GM18873 (cell line): Measurements from ENCODE around the gene KCNJ1.
A peak's percentile ranks its signal among the peaks of the same experiment; 100 is the strongest.

Experiments used
- ATAC-seq: cut with Tn5 transposase; IDR thresholded peaks from one replicate; pipeline ENCODE4 v1.9.1; 2021; ENCODE audit warnings: mild to moderate bottlenecking, moderate library complexity, moderate number of reproducible peaks; ENCODE audit not compliant: unreplicated experiment, low FRiP score

The KCNJ1 gene

DNA sequence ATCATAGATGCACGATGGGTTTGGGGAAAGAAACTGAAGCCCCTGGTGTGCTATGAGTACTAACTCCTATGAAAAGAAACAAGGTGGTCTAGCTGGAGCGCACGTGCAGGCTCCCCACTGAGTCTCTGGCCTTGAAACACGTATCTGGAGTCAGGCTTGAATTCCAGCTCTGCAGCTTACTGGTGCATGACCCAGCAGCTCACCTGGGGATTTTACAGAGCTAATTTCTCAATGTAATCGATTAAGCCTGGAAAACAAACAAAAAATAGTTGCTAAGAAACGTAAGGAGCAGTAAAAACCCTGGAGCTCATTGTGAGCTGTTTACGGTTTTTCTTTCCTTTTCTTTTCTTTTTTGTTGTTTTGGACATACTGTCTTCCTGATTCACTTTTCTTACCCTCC lies 12.3 kb downstream of the KCNJ1 start:
- ATAC-seq, result no peak

GRCh38 chr11:128853559-128853958 lies 13.5 kb downstream of the KCNJ1 start:
- no peak for ATAC-seq

DNA sequence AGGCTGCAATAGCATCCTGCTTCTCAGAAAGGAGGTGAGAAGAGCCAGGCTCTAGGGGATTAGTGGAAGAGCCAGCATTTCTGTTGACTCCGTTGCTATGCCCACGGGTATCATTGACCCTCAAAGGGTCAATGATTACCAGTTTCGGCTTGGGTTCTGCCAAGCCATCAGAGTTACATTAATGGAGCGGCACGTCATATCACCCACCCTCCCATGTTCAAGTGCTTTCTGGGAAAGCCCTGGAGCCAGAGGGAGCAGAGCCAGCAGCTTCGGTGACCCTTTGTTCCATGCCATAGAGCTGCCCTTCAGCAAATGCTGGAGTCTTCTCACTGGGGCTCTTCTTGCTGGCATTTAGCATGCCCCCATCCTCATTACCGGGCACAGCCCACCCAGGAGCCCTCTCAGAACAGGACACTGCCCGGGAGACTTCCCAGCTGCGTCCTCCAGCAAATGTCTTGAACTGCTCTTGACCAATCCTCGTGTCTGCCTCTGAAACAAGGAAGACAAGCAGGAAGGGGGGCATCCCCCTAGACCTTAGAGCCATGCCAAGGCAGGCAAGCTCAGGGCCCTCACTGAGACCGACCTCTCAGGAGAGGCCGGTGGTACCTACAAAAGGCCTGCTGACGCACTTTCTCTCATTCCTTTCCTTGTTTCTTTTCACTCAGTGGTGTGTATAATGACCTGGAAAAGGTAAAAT lies 14.6 kb downstream of the KCNJ1 start:
- no peak for ATAC-seq

DNA sequence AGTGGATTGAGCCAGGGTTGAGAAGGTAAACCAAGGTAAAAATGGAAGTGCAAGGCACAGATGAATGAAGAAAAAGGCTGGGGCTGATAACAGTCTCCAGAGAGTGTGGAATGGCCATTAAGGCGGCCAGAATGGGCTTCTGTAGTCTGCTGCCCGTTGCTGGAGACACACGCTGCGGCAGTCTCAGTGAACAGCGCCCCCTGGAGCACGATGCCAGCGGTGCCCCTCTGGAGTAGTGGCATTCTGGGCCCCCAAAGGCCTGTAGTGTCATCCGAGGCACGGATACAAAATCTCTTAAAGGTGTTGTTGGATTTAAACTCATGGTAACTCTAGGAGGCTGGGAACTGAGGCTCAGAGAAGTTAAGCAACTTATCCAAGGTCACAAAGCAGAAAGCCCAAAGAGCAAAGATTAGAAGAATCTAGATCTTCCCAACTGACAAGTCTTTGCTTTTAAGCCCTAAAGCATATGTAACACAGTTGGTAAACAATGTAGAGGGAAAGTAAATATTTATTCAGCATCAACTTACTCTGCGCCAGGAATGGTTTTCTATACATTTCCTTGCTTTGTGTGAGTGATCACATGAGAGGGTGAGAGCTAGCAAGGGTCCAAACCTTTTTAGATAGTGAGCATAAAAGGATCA lies 18.2 kb downstream of the KCNJ1 start:
- peak; percentile 67 for ATAC-seq

GRCh38 chr11:128846985-128847384 lies 20.1 kb downstream of the KCNJ1 start:
- no peak for ATAC-seq

DNA sequence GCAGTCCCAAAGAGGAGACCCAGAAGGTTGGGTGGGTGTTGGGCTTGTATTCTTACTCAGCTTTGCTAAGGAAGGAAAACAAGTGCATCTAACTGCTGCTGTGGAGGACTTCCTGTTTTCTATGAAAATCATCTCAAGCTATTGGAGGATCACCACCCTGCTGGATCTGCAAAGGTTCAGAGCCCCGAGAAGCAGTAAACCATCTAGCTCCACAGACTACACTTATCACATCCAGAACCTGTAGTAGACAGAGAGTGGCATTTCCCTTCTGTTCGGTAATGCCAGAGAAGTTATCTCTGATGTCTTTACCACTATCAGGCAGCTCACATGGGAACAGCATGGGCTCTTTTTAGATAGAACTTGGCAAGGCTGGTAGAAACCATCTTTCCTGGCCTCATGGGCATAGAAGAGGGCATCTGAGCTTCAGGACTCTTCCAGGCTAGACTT lies 21.7 kb downstream of the KCNJ1 start:
- ATAC-seq, result no peak

DNA sequence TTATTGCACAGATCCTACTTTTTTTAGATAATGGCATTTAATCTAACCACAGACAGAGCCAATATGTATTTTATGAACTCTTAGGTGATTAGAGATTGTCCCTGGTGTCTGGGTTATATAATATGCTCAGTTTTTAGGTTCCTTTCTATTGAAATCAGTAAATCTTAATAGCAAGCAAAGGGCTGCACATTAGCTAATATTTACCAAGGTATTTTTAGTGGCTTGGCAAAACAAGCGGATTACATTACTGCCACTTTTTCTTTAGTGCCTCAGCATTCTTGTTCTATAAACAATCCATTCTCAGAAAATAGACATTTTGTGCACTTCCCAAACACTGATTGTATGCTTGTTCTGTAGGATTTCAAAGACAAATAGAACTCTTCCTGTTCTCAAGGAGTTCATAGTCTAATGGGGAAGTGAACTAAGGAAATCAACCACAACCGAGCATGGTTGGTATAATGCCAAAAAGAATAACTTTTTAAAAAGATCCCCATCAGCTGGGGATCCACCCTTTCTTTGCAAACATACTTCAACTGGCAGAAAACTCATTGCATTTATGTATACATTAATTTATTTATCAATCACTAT lies 23.8 kb downstream of the KCNJ1 start:
- no peak for ATAC-seq

DNA sequence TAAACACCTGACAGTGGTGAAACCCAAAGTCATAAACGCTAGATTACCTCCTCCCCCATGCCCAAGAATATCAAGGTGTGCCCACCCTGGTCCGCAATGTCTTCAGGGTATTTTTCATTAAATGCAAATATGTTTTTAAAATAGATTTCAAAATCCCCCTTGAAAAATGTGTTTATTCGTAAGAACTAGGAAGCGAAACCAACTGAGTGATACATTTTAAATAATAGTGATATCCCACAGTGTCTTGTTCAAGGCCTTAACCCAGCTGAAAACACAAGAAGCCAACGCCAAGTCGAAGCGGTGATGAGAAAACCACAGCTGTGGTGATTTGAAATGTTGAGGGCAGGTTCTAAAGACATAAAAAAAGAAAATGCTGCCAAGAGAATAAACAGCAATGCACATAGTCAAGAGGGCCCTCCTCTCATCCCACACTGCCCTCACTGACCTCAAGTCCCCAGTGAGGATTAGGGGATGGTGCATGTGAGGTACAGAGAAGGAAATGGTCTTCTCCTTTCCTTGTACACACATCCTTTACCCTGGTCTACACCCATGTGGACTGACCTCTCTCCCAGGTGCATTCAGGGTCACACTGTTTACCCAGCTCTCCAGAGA lies 25.5 kb downstream of the KCNJ1 start:
- no peak for ATAC-seq

DNA sequence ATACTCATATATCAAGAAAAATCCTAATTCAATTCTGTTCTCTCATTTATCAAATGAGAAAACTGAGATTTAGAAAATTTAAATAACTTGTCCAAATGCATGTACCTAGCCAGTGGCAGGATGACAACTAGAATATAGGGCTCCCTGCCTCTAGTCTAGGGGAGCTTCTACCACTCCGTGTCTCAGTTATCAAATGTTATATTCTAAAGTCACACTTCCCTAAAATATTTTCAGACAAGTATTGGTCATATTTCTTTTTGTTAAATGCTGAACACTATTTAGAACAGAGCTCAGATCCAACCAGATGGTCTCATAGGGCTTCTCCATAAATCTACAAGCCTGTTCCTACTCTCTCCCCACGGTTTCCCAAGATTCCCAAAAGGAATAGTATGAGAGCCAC lies 26.3 kb downstream of the KCNJ1 start:
- no peak for ATAC-seq

GRCh38 chr11:128840137-128840536 lies 27.0 kb downstream of the KCNJ1 start:
- ATAC-seq, result no peak

GRCh38 chr11:128839081-128839480 lies 28.0 kb downstream of the KCNJ1 start:
- no peak for ATAC-seq

DNA sequence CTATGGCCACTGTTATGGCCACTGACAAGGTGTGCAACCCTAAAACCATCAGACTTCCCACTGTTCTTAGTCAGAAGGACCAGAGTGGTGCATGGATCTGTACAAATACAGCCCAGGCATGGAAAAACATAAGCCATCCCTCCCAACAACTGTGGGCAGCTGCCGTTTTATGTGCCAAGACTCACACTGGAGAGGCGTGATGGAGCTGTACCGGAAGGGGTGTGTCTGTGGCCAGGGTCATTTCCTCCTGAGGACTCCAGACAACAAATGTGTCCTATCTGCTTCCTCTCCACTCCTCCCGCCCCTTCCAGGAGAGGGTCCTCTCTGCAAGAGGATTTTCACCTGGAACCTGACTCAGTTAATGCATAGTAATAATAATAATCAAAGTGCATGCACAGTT lies 29.5 kb downstream of the KCNJ1 start:
- ATAC-seq, result no peak

GRCh38 chr11:128835741-128836430 lies 31.2 kb downstream of the KCNJ1 start:
- no peak for ATAC-seq

- no peak for ATAC-seq
These were observed 32.9 kb downstream of the KCNJ1 start for GRCh38 chr11:128834157-128834556.

- no peak for ATAC-seq
These were observed 35.0 kb downstream of the KCNJ1 start for GRCh38 chr11:128832121-128832497.

GRCh38 chr11:128831174-128832120 lies 35.6 kb downstream of the KCNJ1 start:
- peak; percentile 65 for ATAC-seq

DNA sequence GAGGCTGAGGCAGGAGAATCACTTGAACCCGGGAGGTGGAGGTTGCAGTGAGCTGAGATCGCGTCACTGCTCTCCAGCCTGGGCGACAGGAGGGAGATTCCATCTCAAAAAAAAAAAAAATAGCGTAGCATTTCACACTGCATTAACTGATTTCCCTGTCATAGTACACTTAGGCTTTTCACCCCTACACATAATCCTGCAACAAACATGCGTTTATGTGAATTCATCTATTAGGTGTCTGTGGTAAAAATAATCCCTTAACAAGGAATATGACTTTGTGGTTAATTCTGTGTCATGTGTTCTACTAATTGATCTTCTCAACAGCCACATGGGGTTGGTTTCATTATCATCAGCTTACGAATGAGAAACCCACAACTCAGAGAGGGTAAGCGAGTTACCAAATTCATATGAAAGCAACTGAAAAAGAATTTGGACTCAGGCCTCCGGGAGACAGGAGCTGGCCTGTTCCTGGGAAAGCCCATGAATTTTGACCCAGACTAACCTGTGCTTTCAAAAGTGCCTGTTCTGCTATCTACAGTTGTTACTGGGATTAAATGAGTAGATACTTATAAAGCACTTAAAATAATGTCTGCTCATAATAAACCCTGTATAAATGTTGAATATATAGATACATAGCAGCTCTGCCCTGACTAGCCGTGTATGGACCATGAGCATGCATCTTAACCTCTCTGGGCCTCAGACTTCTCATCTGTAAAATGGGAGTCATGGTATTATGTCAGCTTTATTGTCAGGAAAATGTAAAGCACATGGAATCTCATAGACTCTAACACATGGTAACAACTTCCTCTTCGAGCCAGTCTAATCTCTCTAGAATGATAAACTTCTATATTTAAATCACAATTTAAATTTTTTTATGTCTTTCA lies 36.6 kb downstream of the KCNJ1 start:
- ATAC-seq, result peak; percentile 25

DNA sequence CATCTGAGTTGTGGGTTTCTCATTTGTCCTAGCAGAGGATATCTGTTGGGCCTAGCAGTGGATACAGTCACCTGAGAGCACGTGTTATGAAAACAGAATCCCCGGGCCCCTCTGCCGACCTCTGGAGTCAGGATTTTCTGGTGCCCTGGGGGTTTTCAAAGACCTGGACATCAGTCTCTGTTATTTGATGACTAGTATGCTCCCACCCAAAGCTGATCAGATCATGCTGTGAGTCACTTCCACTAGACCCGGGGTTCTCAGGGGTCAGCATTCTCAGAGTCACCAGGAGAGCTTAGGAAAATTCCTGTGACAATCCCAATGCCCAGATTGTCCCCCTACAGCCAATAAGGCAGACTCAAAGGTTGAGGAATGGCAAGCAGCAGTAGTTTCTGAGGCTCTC lies 38.7 kb downstream of the KCNJ1 start:
- no peak for ATAC-seq
